SK-N-MC (cell line): Measurements from ENCODE around the gene TYW1B.
"Not testable (repeated sequence)": the region's sequence is repeated elsewhere in the genome, so short reads cannot be mapped to it uniquely, and the experiment has no call there.

ENCODE experiments used
- DNase-seq: peaks from one replicate; pipeline ENCODE4 v3.0.0-alpha.2; 2011; ENCODE audit warnings: low read depth, low spot score
- H3K27ac ChIP-seq: fragments of 200-600 bp; sonication (generic); 2 replicates; pipeline ENCODE4 v1.5.1; 2016; ENCODE audit warnings: mixed run types
- H3K36me3 ChIP-seq: fragments of 200-600 bp; sonication (generic); 2 replicates; pipeline ENCODE4 v1.6.1; 2017; ENCODE audit warnings: antibody characterized with exemption, low read length, mixed read lengths; ENCODE audit not compliant: insufficient read depth
- H3K4me3 ChIP-seq: fragments of 200-600 bp; sonication (generic); 2 replicates; pipeline ENCODE4 v1.5.1; 2016
- H3K9ac ChIP-seq: fragments of 200-600 bp; sonication (generic); 2 replicates; pipeline ENCODE4 v1.8.0; 2017; ENCODE audit warnings: mixed run types, mixed read lengths; ENCODE audit not compliant: insufficient read length
- H3K9me3 ChIP-seq: fragments of 200-600 bp; sonication (generic); 2 replicates; pipeline ENCODE4 v1.6.1; 2017; ENCODE audit warnings: low read depth, mild to moderate bottlenecking, antibody characterized with exemption, low read length, moderate library complexity, mixed read lengths
- EZH2 ChIP-seq: fragments of 200-600 bp; sonication (generic); IDR thresholded peaks from one replicate; pipeline ENCODE4 v1.6.1; 2017; ENCODE audit warnings: antibody characterized with exemption
- FOXP2 ChIP-seq: optimal IDR thresholded peaks from 2 replicates; pipeline ENCODE3; 2011; ENCODE audit warnings: mild to moderate bottlenecking, moderate library complexity; ENCODE audit not compliant: insufficient read depth; ENCODE audit errors: extremely low read length, control extremely low read depth
- POLR2AphosphoS5 ChIP-seq: IDR thresholded peaks from 2 replicates; pipeline ENCODE4 v1.6.1; 2012; ENCODE audit warnings: mild to moderate bottlenecking, low read depth, low read length, borderline replicate concordance

The TYW1B gene

GRCh38 chr7:72710983-72711382 is 117.0 kb downstream of the TYW1B start:
- Histone ChIP-seq H3K9ac (no peak overlapping the region), H3K27ac (0 out of 2 replicates have a peak overlapping the region, but pooled peaks have one; percentile 1), H3K4me3 (no peak overlapping the region), H3K9me3 (no peaks in the 10 kb centered on the region), H3K36me3 (no peaks in the 10 kb centered on the region)
- no peak for DNase-seq
- TF ChIP-seq FOXP2, result no peak
- TF ChIP-seq POLR2AphosphoS5, result no peak
- no peak for TF ChIP-seq EZH2

DNA sequence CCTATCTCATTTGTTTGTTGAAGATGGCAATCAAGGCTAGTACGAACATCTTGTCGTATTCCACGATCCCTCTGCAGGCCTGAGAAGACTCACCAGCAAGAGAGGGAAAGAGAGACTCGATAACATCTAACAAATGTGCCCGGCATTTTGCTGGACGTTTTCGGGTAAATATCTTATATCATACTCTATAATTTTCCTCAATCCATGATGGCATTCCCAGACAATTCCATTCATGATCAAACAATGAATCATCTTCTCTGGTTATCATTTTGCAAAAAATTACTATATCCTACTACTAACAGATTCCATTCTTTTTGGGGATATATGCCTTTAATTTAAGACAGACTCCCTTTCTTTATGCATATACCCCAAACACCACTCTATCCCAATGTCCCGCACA is 118.1 kb downstream of the TYW1B start:
- Histone ChIP-seq H3K9ac (no peak overlapping the region), H3K4me3 (no peak overlapping the region), H3K27ac (no peak overlapping the region), H3K36me3 (no peaks in the 10 kb centered on the region), H3K9me3 (no peaks in the 10 kb centered on the region)
- no peak for DNase-seq
- TF ChIP-seq POLR2AphosphoS5 (no peak), EZH2 (no peak), FOXP2 (no peak)

DNA sequence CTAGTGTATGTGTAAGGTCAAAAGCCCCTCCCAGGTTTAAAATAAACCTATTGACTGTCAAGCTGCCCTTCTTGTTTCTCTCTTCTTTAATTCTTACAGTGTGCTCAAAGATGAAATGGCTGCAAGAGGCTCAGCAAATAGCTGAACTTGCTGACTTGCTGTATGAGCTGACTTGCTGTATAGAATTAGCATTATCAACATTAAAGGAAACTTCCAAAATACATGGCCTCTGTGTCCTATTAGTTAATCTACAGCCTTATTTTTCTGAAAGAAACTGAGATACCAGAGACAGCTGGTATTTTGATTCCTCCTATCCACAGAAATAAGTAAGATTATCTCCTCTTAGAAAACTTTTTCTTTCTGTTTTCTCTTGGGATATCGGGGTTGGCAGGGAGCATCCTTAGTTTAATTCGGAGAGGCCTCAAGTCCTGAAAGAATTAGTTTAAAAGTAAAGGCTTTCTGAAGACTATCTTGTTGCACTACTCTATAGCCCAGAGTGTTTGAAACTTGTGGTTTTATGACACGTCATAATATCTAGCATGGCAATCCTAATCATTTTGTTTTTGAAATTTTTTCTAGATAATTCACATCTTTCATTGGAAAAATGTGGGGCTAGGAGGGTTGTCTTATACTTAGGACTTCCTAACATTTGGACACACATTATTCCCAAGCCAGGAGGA is 119.5 kb downstream of the TYW1B start:
- H3K27ac ChIP-seq, H3K36me3 ChIP-seq, DNase-seq, H3K4me3 ChIP-seq, H3K9me3 ChIP-seq, H3K9ac ChIP-seq: not testable (repeated sequence)

DNA sequence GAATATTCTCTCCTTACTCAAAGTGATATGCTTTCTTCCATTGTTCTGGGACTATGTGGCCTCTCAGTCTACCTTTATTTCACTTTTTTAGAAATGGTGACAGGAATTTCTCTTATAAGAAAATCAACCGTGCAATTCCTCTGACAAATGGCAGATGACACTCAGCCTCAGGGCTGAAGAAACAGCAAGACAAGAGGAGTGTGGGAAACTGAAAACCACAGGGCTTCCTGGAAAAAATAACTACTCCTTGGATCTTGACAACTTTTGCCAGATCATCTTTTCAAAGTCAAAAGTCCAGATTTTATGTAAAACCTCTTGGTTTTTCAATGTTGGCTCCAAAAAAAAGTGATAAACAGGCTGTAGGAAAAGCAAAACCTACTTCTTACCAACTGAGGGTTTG is 121.5 kb downstream of the TYW1B start:
- TF ChIP-seq EZH2 (no peak), POLR2AphosphoS5 (no peak), FOXP2 (no peak)
- H3K4me3 ChIP-seq, result no peak overlapping the region

DNA sequence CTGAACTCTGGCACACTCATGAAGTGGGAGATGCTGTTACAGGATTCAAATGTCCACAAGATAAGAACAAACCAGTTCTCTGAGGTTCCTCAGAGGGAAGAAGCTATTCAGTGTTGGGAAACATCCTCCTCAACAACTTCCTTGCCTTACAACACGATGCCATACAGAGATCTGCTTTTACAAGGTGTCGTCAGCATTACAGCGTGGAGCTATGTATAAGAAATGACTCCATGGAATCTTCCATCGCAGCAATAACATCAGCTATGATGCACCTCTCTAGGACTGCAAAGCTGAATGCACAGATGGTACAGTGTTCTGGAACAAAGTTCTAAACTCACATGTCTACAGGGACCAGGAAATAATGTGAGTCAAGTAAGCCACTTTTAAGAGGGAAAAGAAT is 122.3 kb downstream of the TYW1B start:
- not testable (repeated sequence) for DNase-seq, H3K27ac ChIP-seq, H3K36me3 ChIP-seq, H3K9me3 ChIP-seq, H3K4me3 ChIP-seq, H3K9ac ChIP-seq

More for the DNA sequence above, 121.5 kb downstream of the TYW1B start:
- no peak for DNase-seq
- no peak overlapping the region for H3K9ac ChIP-seq
- H3K27ac ChIP-seq, result no peak overlapping the region
- H3K9me3 ChIP-seq, result no peaks in the 10 kb centered on the region
- no peaks in the 10 kb centered on the region for H3K36me3 ChIP-seq

GRCh38 chr7:72704894-72705293 is 123.1 kb downstream of the TYW1B start:
- Histone ChIP-seq H3K9ac (no peak overlapping the region), H3K9me3 (no peaks in the 10 kb centered on the region), H3K4me3 (no peak overlapping the region), H3K36me3 (no peaks in the 10 kb centered on the region), H3K27ac (no peak overlapping the region)
- TF ChIP-seq POLR2AphosphoS5 (no peak), FOXP2 (no peak), EZH2 (no peak)
- DNase-seq, result no peak

DNA sequence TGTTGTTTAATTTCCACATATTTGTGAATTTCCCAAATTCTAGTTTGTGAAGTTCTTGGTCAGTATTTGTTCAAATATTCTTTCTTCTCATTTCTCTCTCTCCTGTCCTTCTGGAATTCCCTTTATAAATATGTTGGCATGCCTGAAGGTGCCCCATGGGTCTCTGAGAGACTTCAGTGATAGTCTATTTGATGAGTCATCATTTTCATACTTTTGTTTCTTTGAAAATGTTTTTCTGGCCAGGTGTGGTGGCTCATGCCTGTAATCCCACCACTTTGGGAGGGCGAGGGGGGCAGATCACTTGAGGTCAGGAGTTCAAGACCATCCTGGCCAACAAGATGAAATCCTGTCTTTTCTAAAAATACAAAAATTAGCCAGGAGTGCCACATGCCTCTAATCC is 127.5 kb downstream of the TYW1B start:
- DNase-seq, result not testable (repeated sequence)

DNA sequence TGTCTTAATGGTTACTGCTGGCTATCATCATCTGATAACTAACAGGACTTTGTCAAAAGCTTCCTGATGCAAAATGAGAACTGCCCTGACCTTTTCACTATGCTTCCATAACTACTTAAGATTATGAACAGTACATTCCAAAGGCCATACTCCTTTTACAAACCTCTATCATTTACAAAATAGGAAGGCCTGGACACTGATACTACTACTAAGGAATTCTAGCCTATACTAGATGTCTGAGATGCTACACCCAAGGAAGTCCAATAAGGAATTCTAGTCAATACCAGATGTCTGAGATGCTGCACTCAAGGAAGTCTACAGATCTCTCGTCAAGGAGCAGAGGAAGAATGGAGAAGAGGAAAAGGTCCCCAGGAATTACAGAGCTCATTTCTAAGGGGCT is 130.9 kb downstream of the TYW1B start:
- not testable (repeated sequence) for H3K27ac ChIP-seq, H3K9ac ChIP-seq, H3K9me3 ChIP-seq, H3K36me3 ChIP-seq, DNase-seq, H3K4me3 ChIP-seq

More for the DNA sequence above, 127.5 kb downstream of the TYW1B start:
- not testable (repeated sequence) for H3K4me3 ChIP-seq, H3K36me3 ChIP-seq, H3K9me3 ChIP-seq, H3K27ac ChIP-seq, H3K9ac ChIP-seq

DNA sequence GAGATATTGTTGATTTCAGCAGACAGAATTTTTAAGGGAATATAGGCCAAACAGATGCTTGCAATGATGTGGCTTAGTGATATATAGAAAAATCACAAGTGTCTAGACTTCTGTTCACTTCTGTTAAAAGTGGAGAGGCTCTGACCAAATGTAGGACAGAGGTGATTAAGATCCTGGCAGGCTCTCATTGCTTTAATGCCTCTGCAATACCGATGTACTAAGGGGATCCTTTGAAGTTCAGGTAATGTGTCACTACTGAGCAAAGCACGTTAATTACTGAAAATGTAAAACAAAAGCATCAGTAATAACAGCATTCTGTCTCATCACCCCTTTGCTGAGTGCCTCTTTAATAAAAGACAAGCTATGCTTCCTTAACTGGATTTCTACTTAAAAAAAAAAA is 131.4 kb downstream of the TYW1B start:
- not testable (repeated sequence) for H3K9ac ChIP-seq, H3K9me3 ChIP-seq, H3K27ac ChIP-seq, H3K4me3 ChIP-seq, H3K36me3 ChIP-seq, DNase-seq

GRCh38 chr7:72695482-72695881 is 132.5 kb downstream of the TYW1B start:
- H3K9ac ChIP-seq, H3K9me3 ChIP-seq, H3K4me3 ChIP-seq, H3K36me3 ChIP-seq, H3K27ac ChIP-seq, DNase-seq: not testable (repeated sequence)

DNA sequence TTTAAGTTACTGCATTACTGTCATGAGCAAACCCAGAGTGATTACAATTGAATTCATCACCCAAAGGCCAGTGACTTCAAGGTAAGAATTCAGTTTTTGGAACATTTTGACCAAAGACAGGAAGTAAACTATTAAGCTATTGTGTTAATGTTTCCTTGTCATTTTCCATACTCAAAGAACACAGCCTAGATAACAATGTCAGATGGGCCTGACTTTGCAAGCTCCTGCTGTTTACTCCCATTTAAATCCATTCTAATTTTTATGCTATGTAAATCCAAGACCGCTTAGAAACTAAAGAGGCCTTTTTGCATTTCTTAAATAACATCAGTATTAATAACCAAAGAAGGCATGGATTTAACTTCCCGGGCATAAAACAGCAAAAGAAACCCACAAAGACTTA is 136.6 kb downstream of the TYW1B start:
- H3K9me3 ChIP-seq, DNase-seq, H3K36me3 ChIP-seq, H3K9ac ChIP-seq, H3K27ac ChIP-seq, H3K4me3 ChIP-seq: not testable (repeated sequence)

DNA sequence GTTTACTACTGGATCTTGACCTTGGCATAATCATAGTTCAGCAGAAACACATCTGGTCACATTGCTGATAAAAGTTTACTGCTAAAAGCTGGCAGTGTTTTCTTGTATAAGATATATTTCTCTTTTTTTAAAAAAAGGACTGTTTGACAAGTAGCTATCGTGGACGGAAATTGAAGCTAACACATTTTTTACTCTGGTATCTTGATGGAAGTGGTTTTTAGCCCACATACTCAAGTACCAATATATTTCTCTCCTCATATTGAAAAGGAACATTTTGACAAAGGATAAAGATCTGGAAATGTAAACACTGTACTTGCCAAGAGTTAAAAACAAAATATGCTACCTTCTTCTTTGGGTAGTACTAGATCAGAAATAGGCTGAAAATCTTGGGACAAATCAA is 137.8 kb downstream of the TYW1B start:
- not testable (repeated sequence) for DNase-seq, H3K27ac ChIP-seq

GRCh38 chr7:72689344-72689743 is 138.7 kb downstream of the TYW1B start:
- H3K4me3 ChIP-seq, H3K36me3 ChIP-seq, H3K27ac ChIP-seq, DNase-seq, H3K9ac ChIP-seq, H3K9me3 ChIP-seq: not testable (repeated sequence)

More for the DNA sequence above, 137.8 kb downstream of the TYW1B start:
- not testable (repeated sequence) for H3K36me3 ChIP-seq, H3K4me3 ChIP-seq, H3K9me3 ChIP-seq, H3K9ac ChIP-seq

DNA sequence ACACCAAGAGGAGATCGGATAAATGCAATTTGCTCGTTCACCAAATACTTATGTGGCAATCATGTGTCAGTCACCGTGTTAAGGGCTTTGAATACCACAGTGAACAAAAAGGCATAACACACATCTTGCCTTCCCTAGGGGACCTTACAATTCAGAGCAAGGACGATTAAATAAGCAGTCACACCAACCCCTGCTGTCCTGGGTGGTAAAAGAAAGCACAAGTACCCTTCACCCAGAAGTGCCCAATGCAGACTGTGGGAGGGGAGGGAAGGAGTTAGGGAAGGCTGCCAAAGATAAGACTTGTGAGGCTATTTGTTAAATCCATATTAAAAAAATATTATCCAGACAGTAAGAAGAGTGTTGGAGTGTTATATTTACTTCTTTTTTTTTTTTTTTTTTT is 146.8 kb downstream of the TYW1B start:
- DNase-seq, H3K9ac ChIP-seq, H3K9me3 ChIP-seq, H3K36me3 ChIP-seq, H3K4me3 ChIP-seq, H3K27ac ChIP-seq: not testable (repeated sequence)
